IPS-NIHi7 (cell line): ENCODE measurements around the gene PDCD4.

Experiments
- DNase-seq: peaks from one replicate; pipeline ENCODE4 v3.0.0; 2012; ENCODE audit warnings: mixed read lengths; ENCODE audit errors: extremely low spot score

PDCD4 gene

GRCh38 chr10:110871298-110872084 is at the start of gene PDCD4:
TSS of gene PDCD4 (plus strand) at chr10:110871928. CDS start at chr10:110876028, 4,100 bp downstream.
- DNase-seq: peak; percentile 95

- DNase-seq: no peak
Measured at GRCh38 chr10:110822035-110822711, 49.6 kb upstream of the PDCD4 start.

DNA sequence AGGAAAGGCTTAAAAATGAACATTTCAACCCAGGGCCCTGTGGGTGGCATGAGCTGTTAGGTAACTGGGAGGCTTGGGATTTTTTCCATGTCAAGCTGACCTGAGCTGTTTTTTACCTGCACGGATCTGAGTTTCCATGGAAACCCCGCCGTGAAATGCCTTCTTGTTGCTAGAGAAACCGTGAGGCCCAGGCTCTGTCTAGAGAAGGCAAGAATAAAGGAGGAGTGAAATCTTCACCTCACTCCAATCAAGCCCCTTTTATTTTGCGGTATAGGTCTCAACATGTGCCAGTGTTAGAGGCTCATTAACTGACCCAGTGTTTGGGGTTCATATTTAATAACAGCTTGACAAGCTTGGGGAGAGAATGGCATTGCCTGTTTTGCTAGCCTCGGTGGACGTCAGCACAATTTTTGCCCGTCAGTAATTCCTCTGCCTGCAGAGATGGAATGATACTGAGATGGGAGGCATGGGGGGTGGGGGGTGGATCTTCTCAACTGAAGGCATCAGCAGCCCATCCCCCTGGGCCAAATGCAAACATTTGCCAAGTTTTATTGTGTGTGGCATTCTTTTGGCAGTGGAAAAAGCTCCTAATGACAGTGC is 48.9 kb upstream of the PDCD4 start:
- DNase-seq: peak; percentile 63

DNA sequence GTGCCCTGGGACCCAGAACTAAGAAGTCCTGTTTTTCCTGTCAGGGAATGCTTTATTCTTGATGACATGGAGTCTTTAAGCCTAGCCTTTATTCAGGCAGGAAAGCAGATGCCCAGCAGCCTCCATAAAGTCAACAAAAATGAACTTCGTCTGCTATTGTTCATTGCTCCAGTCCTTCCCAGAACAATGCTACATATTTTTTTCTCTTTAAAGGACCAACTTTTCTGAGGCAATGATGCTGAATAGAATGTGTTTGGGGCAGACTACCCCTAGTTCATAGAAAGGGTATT is 47.6 kb upstream of the PDCD4 start:
- no peak for DNase-seq

- DNase-seq: no peak
Measured at GRCh38 chr10:110824660-110825059, 47.1 kb upstream of the PDCD4 start.

DNA sequence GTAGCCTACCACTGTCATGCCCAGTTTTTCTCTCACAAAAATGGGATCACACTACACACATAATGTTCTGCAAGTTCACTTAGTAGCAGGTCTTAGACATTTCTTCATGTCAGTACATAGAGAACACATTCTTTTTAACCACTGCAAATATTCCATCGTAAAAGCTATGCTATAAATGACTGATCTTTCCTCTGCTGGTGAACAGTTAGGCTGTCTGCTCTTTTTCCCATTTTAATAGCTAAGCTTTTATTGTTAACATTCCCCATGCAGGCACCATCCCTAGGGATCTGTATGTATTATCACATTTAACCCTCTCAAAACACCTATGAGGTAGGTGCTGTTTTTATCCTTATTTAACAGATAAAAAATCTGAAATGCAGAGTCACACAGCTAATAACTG is 46.2 kb upstream of the PDCD4 start:
- no peak for DNase-seq

DNA sequence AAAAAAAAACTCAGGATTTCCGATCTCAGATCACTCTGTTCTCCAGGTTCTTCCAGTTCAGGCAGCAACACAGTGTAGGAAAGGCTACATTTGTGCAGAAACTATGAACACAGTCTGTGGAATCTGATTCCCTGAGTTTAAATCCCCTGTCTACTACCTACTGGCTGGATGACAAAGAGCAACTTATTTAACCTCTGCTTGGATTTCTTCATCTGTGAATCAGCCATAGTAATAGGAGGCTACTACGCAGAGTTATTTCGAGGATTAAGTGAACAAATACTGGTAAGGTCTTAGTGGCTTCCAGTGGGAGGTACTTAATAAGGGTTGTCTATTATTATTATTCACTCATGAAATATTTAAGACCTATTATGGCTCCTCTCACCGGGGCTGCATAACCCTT is 44.3 kb upstream of the PDCD4 start:
- no peak for DNase-seq

DNA sequence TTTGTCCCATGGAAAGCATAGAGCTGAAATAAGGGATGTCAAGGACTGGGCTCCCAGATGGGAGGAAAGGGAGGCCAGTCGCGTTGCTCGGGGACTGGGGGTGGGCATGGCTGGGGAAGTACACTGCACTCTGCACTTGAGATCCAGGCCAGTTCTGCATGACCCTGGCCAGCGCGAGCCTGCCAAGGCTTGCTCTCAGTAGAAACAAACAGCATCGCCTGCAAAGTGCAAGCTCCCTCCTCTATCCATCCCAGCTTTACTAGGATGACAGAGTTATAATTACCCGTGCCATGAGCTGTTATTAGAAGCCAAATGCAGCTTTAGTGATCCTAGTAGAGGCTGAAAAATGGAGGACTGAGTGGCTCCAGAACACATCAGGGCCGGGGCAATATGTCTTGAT is 43.9 kb upstream of the PDCD4 start:
- DNase-seq: no peak

GRCh38 chr10:110828525-110828924 is 43.2 kb upstream of the PDCD4 start:
- no peak for DNase-seq

DNA sequence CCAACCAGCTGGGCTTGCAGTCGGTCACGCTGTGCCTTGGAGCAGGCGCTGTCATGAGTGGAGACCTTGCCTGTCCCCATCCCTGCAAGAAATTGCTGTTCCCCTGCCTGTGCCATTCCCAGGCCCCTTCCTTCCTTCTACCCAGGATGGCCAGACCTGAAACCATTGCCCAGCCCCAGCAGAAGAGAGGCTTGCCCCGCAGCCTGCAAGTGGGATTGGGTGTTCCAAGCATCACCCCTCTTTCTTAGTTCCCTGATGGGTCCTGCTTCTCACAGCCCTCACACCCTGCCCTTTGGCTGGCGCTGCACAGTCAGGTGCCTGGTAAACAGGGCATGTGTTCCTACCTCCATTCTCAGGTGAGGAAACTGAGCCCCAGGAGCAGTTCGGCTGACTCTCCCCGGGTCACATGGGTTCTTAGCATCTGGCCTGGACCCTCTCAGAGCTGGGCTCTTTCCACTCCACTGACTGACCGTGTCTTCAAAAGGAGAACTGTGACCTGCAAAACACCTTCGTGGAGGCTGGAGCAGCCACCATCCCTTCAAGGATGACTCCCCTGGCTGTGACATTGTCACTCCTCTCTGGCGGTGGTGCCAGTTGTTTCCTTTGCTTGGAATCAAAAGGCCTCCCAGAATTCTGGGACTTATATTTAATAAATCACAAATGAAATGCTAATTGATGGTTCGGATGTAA is 41.9 kb upstream of the PDCD4 start:
- no peak for DNase-seq

DNA sequence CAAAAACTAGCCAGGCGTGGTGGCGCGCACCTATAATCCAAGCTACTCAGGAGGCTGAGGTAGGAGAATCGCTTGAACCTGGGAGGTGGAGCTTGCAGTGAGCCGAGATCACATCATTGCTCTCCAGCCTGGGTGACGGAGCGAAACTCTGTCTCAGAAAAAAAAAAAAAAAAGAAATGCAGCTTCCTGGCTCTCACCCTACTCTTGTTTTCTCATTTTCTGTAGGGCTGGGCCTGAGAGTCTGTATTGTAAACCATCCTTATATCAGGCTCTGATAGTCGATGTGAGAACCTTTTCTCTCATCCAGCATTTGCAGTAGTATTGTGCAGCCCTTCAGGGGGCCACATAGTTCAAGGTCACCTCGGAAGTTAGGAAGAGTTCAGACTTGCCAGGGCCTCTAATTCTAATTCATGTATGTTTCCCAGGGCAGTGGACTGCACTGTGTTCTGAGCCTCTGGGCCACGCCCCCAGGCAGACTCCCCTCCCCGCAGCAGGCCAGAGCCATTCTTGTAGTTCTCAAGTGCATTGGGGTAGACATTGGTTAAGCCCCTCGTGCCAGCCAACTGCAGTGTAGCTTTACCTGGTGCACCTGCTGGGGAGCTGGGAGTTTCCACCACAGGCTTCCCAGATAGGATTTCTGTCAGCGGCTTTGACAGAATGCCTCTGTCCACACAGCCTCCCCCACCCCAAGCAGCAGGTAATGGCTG is 38.3 kb upstream of the PDCD4 start:
- peak; percentile 25 for DNase-seq

DNA sequence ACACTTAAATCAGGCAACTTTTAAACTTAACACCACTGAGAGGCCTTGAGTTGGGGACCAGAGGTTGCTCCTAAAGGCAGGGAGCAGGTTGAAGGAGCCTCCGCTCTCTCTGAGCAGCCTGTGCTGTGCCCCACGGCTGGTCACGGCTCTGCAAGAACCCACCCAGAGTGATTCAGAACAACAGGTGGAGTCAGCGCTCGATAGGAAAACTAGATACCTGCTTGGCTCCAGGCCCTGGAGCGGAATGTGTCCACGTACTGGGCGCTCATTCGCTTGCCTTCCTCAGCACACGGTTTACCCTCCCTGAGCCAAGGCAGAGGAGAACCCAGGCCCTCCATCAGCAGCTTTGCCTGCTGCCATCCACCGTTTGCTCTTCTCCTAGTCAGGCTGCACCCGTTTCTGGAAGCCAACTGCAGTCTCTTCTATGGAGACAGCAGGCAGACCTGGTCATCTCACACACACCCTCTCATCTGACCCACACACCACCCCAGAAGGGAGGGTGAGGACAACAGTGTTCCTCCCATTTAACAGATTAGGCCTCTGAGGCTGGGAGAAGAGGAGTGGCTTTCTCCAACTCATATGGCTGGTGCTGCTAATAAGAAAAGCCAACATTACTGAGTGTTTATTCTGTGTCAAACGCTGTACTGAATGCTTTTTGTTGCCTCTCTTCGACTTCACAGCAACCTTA is 37.6 kb upstream of the PDCD4 start:
- DNase-seq: no peak

DNA sequence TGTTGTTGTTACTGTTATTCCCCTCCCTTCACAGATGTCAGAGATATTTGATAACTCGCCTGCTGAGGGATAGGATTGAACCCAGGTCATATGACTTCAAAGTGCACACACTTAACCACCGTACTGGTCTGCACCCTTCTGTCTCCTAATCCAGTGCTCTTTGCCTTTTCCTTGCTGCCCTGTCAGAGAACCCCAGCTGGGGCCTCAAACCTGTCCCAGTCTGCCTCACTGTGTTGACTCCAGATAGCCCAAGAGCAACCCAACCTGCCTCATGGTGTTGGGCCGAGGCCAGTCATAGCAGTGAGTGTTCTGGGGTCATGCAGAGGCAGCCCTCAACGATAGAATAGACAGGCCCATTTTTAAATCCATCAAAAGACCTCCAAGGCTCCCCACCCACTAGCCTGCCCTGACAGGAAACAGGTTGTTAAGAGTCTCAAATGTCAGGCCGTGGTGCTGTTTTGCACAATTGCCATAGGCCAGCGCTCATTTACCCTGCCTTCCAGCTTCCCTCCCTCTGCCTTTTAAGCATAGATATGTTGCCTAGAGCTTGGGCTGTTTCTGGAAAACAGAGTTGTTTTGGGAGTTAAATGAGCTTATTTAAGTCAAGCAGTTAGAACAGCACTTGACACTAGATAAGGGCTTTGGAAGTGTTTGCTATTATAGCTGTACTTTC is 37.0 kb upstream of the PDCD4 start:
- DNase-seq: peak; percentile 67

DNA sequence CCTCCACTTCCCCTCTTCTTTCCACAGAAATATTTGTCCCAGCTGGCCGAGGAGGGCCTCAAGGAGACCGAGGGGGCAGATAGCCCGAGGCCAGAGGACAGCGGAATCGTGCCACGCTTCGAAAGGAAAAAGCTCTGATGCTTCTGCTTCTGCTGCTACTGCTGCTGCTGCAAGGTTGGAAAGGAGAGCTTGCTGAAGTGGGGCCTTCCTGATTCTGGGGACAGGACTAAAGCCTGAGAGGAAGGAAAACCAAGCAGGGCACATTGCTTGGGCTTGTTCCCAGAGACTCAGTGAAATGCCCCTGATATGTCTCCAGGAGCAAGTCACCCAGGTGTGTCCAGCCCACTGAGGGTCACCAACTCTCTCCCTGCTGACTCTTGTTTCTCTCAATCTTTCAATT is 35.9 kb upstream of the PDCD4 start:
- DNase-seq: no peak

- no peak for DNase-seq
Measured at GRCh38 chr10:110836706-110837105, 35.0 kb upstream of the PDCD4 start.

- DNase-seq: no peak
Measured at GRCh38 chr10:110837418-110838171, 34.1 kb upstream of the PDCD4 start.

DNA sequence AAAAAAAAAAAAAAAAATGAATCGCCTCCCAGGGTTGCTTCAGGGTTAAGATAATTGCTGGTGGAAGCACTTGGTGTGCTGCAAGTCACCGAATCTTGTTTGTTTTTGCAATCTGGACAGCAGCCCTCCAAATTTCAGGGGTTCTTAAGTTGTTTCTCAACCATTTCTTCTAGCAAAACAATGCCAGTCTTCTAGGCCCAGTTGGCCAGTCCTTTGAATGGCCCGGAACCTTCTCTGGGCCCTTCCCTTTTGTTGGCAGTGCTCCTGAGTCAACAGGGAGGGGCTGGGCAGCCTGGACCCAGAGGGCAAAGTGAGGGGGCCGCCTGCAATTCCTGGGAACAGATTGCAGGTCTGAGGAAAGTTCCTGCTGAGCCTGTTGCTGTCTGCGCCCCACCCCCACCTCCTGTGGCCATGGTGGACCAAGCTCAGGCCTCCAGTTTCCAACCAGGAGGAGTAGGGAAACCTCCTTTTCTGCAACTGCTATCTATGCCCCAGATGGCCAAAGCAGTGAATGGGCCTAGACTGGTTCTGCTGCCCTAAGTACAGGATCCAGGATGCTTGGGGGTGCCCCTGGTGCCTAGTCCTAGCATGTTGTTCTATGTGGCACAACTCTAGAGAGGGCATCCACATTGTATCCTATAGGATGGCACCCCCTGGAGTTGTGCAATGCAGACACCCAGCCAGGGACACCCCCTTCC is 31.4 kb upstream of the PDCD4 start:
- DNase-seq: no peak

DNA sequence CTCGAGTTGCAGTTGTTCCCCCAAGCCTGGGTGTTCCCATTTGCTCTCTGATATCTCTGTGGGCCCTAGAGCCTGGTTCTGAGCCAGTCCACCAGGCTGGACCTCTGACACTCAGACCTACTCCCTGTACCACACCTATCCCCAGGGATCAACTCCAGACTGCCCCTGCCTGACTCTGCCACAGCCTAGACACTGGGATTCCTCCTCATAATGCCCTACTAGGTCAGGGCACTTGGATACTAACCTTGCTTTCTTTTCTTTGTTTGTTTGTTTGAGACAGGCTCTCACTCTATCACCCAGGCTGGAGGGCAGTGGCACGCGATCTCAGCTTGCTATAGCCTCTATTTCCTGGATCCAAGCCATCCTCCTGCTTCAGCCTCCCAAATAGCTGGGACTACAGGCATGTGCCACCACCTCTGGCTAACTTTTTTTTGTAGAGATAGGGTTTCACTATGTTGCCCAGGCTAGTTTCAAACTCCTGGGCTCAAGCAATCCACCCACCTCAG is 30.8 kb upstream of the PDCD4 start:
- no peak for DNase-seq

DNA sequence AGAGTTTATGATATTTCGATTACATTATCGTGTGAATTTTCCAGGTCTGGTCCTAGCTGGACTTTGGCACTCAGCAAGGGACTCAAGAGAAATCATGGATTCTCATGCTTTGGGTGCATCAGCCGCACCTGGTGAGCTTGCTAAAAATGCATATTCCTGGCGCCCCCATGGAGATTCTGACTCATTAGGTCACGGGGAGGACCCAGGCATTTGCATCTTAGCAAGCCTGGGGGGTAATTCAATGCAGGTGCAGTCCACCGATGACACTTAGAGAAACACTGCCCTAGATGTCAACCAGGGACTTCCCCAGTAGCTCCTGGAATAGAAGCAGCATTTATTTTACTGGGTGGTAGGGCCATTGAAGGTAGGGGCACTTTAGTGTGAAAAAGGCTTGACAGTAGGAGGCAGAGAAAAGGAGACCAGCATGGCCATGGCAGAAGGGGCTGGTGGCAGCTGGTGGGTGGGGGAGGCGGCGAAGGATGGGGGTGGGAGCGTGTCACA is 29.9 kb upstream of the PDCD4 start:
- no peak for DNase-seq
